Astrocyte (in vitro differentiated cells and primary cell): ENCODE measurements around the gene RANBP3. TPM values are rescaled to one million over a fixed set of nuclear protein-coding genes. Genes with fewer than 3 reads are reported as not detected.

Experiments used
- DNase-seq: peaks from one replicate; pipeline ENCODE4 v3.0.0-alpha.2; 2010; ENCODE audit warnings: low read depth
- FAIRE-seq: peaks from 2 replicates; lab custom pipeline; 2011; peaks lifted over from hg19 to GRCh38; lab: Jason Lieb, UNC
- H2AFZ ChIP-seq: 2 replicates; pipeline ENCODE4 v1.6.0; 2012; ENCODE audit warnings: low read depth, low read length, inconsistent platforms
- H3K27ac ChIP-seq: 2 replicates; pipeline ENCODE4 v1.5.1; 2011; ENCODE audit warnings: low read depth, low read length, inconsistent platforms
- H3K27me3 ChIP-seq: 2 replicates; pipeline ENCODE4 v1.6.0; 2011; ENCODE audit warnings: low read length, inconsistent platforms; ENCODE audit not compliant: insufficient read depth
- H3K36me3 ChIP-seq: 2 replicates; pipeline ENCODE4 v1.5.1; 2011; ENCODE audit warnings: low read length, inconsistent platforms; ENCODE audit not compliant: insufficient read depth
- H3K4me1 ChIP-seq: 2 replicates; pipeline ENCODE4 v1.5.1; 2011; ENCODE audit warnings: low read length, inconsistent platforms; ENCODE audit not compliant: insufficient read depth
- H3K4me2 ChIP-seq: 2 replicates; pipeline ENCODE4 v1.6.0; 2012; ENCODE audit warnings: low read length, inconsistent platforms
- H3K4me3 ChIP-seq: 2 replicates; pipeline ENCODE4 v1.5.1; 2011; ENCODE audit warnings: low read depth, mild to moderate bottlenecking, low read length, inconsistent platforms; ENCODE audit not compliant: insufficient read depth
- H3K79me2 ChIP-seq: 2 replicates; pipeline ENCODE4 v1.6.0; 2012; ENCODE audit warnings: mild to moderate bottlenecking, low read length, inconsistent platforms; ENCODE audit not compliant: insufficient read depth
- H3K9ac ChIP-seq: 2 replicates; pipeline ENCODE4 v1.6.0; 2012; ENCODE audit warnings: mild to moderate bottlenecking, low read length, inconsistent platforms
- H3K9me3 ChIP-seq: 2 replicates; pipeline ENCODE4 v1.5.1; 2012; ENCODE audit warnings: low read depth, mild to moderate bottlenecking, low read length, inconsistent platforms; ENCODE audit not compliant: insufficient read depth
- H4K20me1 ChIP-seq: 2 replicates; pipeline ENCODE4 v1.6.0; 2012; ENCODE audit warnings: low read length, inconsistent platforms; ENCODE audit not compliant: insufficient read depth
- H3K27ac Mint-ChIP-seq: one replicate; pipeline ENCODE4 v1.8.0; 2021; ENCODE audit warnings: mild to moderate bottlenecking, mixed read lengths; ENCODE audit not compliant: unreplicated experiment
- H3K27me3 Mint-ChIP-seq: one replicate; pipeline ENCODE4 v1.8.0; 2021; ENCODE audit warnings: low read depth, mixed read lengths; ENCODE audit not compliant: unreplicated experiment
- H3K36me3 Mint-ChIP-seq: one replicate; pipeline ENCODE4 v1.8.0; 2021; ENCODE audit warnings: low read depth, mixed read lengths; ENCODE audit not compliant: unreplicated experiment
- H3K4me1 Mint-ChIP-seq: one replicate; pipeline ENCODE4 v1.8.0; 2021; ENCODE audit warnings: low read depth, mixed read lengths; ENCODE audit not compliant: unreplicated experiment
- H3K4me3 Mint-ChIP-seq: one replicate; pipeline ENCODE4 v1.8.0; 2021; ENCODE audit warnings: mild to moderate bottlenecking, moderate library complexity, mixed read lengths; ENCODE audit not compliant: unreplicated experiment
- H3K9me3 Mint-ChIP-seq: one replicate; pipeline ENCODE4 v1.8.0; 2021; ENCODE audit warnings: mild to moderate bottlenecking, mixed read lengths; ENCODE audit not compliant: unreplicated experiment
- EZH2 ChIP-seq: IDR thresholded peaks from 2 replicates; pipeline ENCODE4 v1.6.1; 2012; ENCODE audit warnings: mild to moderate bottlenecking, low read length, inconsistent platforms; ENCODE audit not compliant: insufficient read depth
- total RNA-seq: library from RNA; stranded (reverse); gene quantifications from 2 replicates; pipeline ENCODE4 v1.2.1, GENCODE V29; 2021
- TF ChIP-seq, protein P1 (sequence below): IDR thresholded peaks from 2 replicates; pipeline ENCODE4 v1.5.1; 2011; ENCODE audit warnings: low read depth, mild to moderate bottlenecking, inconsistent platforms, low read length, moderate library complexity; ENCODE audit not compliant: insufficient read depth

Gene RANBP3
- total RNA-seq, 1 donor from 2014 or later: 70.5 TPM

- no peaks in the 10 kb centered on the region for H3K36me3 ChIP-seq
- FAIRE-seq (no peak), DNase-seq (no peak)
- Mint-ChIP-seq H3K9me3 (peaks cover 1% of the 10 kb centered on the region), H3K27me3 (peaks cover 23% of the 10 kb centered on the region), H3K27ac (no peak overlapping the region), H3K4me1 (peaks cover 10% of the 10 kb centered on the region), H3K36me3 (no peaks in the 10 kb centered on the region), H3K4me3 (no peak overlapping the region)
- no peak overlapping the region for H3K4me2 ChIP-seq
- H3K79me2 ChIP-seq: no peaks in the 10 kb centered on the region
- H3K9me3 ChIP-seq: no peaks in the 10 kb centered on the region
- no peaks in the 10 kb centered on the region for H4K20me1 ChIP-seq
- H3K4me3 ChIP-seq: no peak overlapping the region
- H3K27me3 ChIP-seq: no peaks in the 10 kb centered on the region
- H2AFZ ChIP-seq: no peak overlapping the region
- H3K9ac ChIP-seq: no peak overlapping the region
- H3K4me1 ChIP-seq: no peaks in the 10 kb centered on the region
- no peak overlapping the region for H3K27ac ChIP-seq
- TF ChIP-seq, protein P1, sequence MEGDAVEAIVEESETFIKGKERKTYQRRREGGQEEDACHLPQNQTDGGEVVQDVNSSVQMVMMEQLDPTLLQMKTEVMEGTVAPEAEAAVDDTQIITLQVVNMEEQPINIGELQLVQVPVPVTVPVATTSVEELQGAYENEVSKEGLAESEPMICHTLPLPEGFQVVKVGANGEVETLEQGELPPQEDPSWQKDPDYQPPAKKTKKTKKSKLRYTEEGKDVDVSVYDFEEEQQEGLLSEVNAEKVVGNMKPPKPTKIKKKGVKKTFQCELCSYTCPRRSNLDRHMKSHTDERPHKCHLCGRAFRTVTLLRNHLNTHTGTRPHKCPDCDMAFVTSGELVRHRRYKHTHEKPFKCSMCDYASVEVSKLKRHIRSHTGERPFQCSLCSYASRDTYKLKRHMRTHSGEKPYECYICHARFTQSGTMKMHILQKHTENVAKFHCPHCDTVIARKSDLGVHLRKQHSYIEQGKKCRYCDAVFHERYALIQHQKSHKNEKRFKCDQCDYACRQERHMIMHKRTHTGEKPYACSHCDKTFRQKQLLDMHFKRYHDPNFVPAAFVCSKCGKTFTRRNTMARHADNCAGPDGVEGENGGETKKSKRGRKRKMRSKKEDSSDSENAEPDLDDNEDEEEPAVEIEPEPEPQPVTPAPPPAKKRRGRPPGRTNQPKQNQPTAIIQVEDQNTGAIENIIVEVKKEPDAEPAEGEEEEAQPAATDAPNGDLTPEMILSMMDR: no peak
- no peak for TF ChIP-seq EZH2
These were observed 34.7 kb upstream of the RANBP3 start for GRCh38 chr19:6012426-6013170.

DNA sequence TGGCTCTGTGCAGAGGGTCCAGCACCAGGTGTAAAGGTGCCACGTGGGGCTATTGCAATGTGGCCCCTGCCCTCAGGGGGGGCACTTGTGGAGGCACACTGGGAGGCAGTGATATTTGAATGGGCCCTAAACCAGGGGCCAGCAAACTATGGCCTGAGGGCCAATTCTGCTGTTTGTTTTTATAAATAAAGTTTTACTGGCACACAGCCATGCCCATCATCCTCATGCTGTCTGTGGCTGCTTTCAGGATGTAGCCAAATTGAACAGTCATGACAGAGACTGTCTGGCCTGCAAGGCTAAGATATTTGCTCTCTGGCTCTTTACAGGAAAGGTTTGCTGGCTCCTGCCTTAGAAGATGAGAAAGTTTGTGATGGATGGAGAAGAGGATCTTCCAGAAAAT is 33.9 kb upstream of the RANBP3 start:
- Histone ChIP-seq H3K27ac (no peak overlapping the region), H3K4me1 (no peaks in the 10 kb centered on the region), H3K4me3 (no peak overlapping the region), H3K4me2 (no peak overlapping the region), H3K9ac (no peak overlapping the region), H3K36me3 (no peaks in the 10 kb centered on the region), H4K20me1 (no peaks in the 10 kb centered on the region), H3K79me2 (no peaks in the 10 kb centered on the region), H2AFZ (no peak overlapping the region), H3K9me3 (no peaks in the 10 kb centered on the region), H3K27me3 (no peaks in the 10 kb centered on the region)
- Mint-ChIP-seq H3K36me3 (no peaks in the 10 kb centered on the region), H3K27ac (no peak overlapping the region), H3K4me1 (peaks cover 10% of the 10 kb centered on the region), H3K4me3 (no peak overlapping the region), H3K9me3 (peaks cover 1% of the 10 kb centered on the region), H3K27me3 (peaks cover 21% of the 10 kb centered on the region)
- no peak for FAIRE-seq
- TF ChIP-seq, protein P1: no peak
- no peak for TF ChIP-seq EZH2
- no peak for DNase-seq

DNA sequence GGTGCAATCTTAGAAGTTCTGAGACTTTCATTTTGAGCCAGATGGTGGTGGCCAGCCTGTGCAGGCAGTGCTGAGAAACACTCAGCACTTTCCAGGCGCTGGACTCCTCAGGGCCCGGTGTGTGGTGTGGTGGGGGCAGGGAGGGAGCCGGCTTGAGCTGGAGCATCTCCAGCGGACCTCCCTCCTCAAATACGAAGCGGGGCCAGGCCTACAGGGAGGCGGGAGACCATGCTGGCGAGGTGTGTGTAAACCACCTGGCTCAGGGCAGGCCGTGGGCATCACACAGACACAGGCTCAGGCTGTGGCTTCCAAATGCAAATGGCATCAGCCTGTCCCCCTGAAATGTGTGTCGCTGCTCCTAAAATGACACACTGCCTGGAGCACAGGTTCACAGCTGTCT is 33.3 kb upstream of the RANBP3 start:
- Histone ChIP-seq H3K9ac (no peak overlapping the region), H3K4me2 (no peak overlapping the region), H3K27ac (no peak overlapping the region), H3K4me1 (no peaks in the 10 kb centered on the region), H3K36me3 (no peaks in the 10 kb centered on the region), H4K20me1 (no peaks in the 10 kb centered on the region), H3K27me3 (no peaks in the 10 kb centered on the region), H3K9me3 (no peaks in the 10 kb centered on the region), H3K4me3 (no peak overlapping the region), H2AFZ (no peak overlapping the region), H3K79me2 (no peaks in the 10 kb centered on the region)
- FAIRE-seq: no peak
- Mint-ChIP-seq H3K9me3 (no peaks in the 10 kb centered on the region), H3K27me3 (peaks cover 17% of the 10 kb centered on the region), H3K36me3 (no peaks in the 10 kb centered on the region), H3K27ac (peak overlapping the region; percentile 72), H3K4me3 (no peak overlapping the region), H3K4me1 (peaks cover 10% of the 10 kb centered on the region)
- DNase-seq: no peak
- TF ChIP-seq EZH2: no peak
- TF ChIP-seq, protein P1: no peak
